Activated naive CD8-positive, alpha-beta T cell (primary cell): Measurements from ENCODE around the gene DCUN1D1.
A peak's percentile ranks its signal among the peaks of the same experiment; 100 is the strongest.

Experiments used
- H3K27ac Mint-ChIP-seq: one replicate; pipeline ENCODE4 v1.8.0; 2021; ENCODE audit warnings: mixed read lengths
- H3K27me3 Mint-ChIP-seq: one replicate; pipeline ENCODE4 v1.8.0; 2021; ENCODE audit warnings: mixed read lengths
- H3K36me3 Mint-ChIP-seq: one replicate; pipeline ENCODE4 v1.8.0; 2021; ENCODE audit warnings: mixed read lengths
- H3K4me1 Mint-ChIP-seq: one replicate; pipeline ENCODE4 v1.8.0; 2021; ENCODE audit warnings: low read depth, mixed read lengths
- H3K4me3 Mint-ChIP-seq: one replicate; pipeline ENCODE4 v1.8.0; 2021; ENCODE audit warnings: mild to moderate bottlenecking, mixed read lengths
- H3K9me3 Mint-ChIP-seq: one replicate; pipeline ENCODE4 v1.8.0; 2021; ENCODE audit warnings: low read depth, mixed read lengths

The DCUN1D1 gene

GRCh38 chr3:182986021-182986420, 5.7 kb upstream of the DCUN1D1 start:
- Mint-ChIP-seq H3K27ac (no peak overlapping the region), H3K4me3 (no peak overlapping the region), H3K9me3 (no peaks in the 10 kb centered on the region), H3K27me3 (no peaks in the 10 kb centered on the region), H3K36me3 (no peaks in the 10 kb centered on the region), H3K4me1 (peaks cover 5% of the 10 kb centered on the region)

GRCh38 chr3:182983876-182984275, 3.5 kb upstream of the DCUN1D1 start:
- Mint-ChIP-seq H3K36me3 (no peaks in the 10 kb centered on the region), H3K27me3 (no peaks in the 10 kb centered on the region), H3K27ac (no peak overlapping the region)

GRCh38 chr3:182981038-182981380, 671 bp upstream of the DCUN1D1 start:
- Mint-ChIP-seq H3K27me3 (no peaks in the 10 kb centered on the region), H3K9me3 (no peaks in the 10 kb centered on the region), H3K4me3 (peak overlapping the region; percentile 82), H3K36me3 (no peaks in the 10 kb centered on the region), H3K4me1 (peaks cover 31% of the 10 kb centered on the region), H3K27ac (peak overlapping the region; percentile 87)

More at GRCh38 chr3:182983876-182984275, 3.5 kb upstream of the DCUN1D1 start:
- Mint-ChIP-seq H3K9me3 (no peaks in the 10 kb centered on the region), H3K4me3 (no peak overlapping the region), H3K4me1 (peaks cover 12% of the 10 kb centered on the region)

DNA sequence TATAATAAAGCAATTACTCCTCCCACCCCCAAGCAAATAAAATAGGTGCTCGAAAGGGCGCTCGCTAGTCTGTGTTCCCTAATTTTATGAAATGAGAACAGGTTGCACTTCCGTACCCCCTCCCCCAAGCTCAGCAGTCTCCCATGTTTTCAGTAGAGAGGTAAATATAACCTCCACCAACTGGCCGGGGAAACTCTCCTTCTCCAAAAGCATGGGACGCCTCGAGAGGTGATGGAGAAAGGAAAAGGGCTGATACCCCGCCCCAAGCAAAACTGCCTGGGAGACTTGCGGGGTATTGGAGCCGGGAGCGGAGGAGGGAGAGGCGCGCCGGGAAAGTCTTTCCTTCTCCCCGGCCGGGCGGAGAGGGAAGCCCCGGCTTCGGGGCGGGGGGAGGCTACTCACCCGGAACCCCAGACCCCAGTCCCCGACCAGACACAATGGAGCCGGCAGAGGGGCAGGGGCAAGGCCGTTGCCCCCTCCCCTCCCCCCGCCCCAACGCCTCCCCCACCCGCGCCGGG, 605 bp downstream of the DCUN1D1 start:
- H3K36me3 Mint-ChIP-seq, result no peaks in the 10 kb centered on the region
- H3K4me3 Mint-ChIP-seq, result peak overlapping the region; percentile 91
- H3K4me1 Mint-ChIP-seq, result peaks cover 35% of the 10 kb centered on the region
- no peaks in the 10 kb centered on the region for H3K27me3 Mint-ChIP-seq
- H3K9me3 Mint-ChIP-seq, result no peaks in the 10 kb centered on the region
- H3K27ac Mint-ChIP-seq, result peak overlapping the region; percentile 87

- Mint-ChIP-seq H3K9me3 (no peaks in the 10 kb centered on the region), H3K4me1 (peaks cover 35% of the 10 kb centered on the region), H3K36me3 (no peaks in the 10 kb centered on the region), H3K4me3 (peak overlapping the region; percentile 91), H3K27me3 (no peaks in the 10 kb centered on the region), H3K27ac (peak overlapping the region; percentile 87)
These were observed 1.1 kb downstream of the DCUN1D1 start for GRCh38 chr3:182979103-182979673.

DNA sequence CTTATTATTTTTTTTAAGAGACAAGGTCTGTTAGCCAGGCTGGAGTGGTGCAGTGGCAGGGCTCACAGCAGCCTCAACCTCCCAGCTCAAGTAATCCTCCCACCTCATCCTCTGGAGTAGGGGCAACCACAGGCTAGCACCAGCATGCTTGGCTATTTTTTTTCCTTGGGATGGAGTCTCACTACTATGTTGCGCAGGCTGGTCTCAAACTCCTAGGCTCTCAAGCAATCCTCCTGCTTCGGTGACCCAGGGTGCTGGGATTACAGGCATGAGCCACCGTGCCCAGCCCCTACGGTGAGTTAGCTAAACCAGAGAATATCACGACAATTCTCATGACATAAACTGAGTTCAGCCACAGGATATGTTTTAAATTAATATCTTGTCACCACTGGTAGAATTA, 2.0 kb downstream of the DCUN1D1 start:
- Mint-ChIP-seq H3K27ac (no peak overlapping the region), H3K36me3 (no peaks in the 10 kb centered on the region), H3K4me3 (peak overlapping the region; percentile 91), H3K9me3 (no peaks in the 10 kb centered on the region), H3K4me1 (peaks cover 35% of the 10 kb centered on the region), H3K27me3 (no peaks in the 10 kb centered on the region)

GRCh38 chr3:182973047-182973446, 7.3 kb downstream of the DCUN1D1 start:
- peaks cover 49% of the 10 kb centered on the region for H3K4me1 Mint-ChIP-seq
- no peaks in the 10 kb centered on the region for H3K27me3 Mint-ChIP-seq
- no peaks in the 10 kb centered on the region for H3K36me3 Mint-ChIP-seq

GRCh38 chr3:182972387-182972786, 8.0 kb downstream of the DCUN1D1 start:
- peaks cover 53% of the 10 kb centered on the region for H3K4me1 Mint-ChIP-seq

More at GRCh38 chr3:182973047-182973446, 7.3 kb downstream of the DCUN1D1 start:
- Mint-ChIP-seq H3K9me3 (no peaks in the 10 kb centered on the region), H3K4me3 (no peak overlapping the region), H3K27ac (no peak overlapping the region)

DNA sequence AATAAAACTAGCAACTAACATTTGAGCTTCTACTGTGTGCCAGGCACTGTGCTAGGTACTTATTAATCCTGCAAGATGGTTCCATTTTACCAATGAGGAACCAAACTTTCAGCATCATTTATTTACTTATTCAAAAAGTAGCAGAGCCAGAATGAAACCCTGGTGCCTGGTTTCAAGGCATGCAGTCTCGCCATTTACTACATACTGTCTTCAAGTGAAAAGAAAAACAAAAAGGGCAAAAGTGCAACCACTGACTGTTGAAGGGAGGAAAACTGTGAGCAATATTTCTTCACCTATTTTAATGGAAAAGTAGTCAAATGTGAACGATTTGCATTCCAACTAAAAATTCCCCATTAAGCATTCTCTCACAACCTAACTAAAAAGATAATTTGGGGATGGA, 8.7 kb downstream of the DCUN1D1 start:
- Mint-ChIP-seq H3K9me3 (no peaks in the 10 kb centered on the region), H3K27ac (no peak overlapping the region), H3K27me3 (no peaks in the 10 kb centered on the region), H3K4me3 (no peak overlapping the region), H3K36me3 (no peaks in the 10 kb centered on the region), H3K4me1 (peaks cover 54% of the 10 kb centered on the region)

More at GRCh38 chr3:182972387-182972786, 8.0 kb downstream of the DCUN1D1 start:
- Mint-ChIP-seq H3K27me3 (no peaks in the 10 kb centered on the region), H3K36me3 (no peaks in the 10 kb centered on the region), H3K27ac (no peak overlapping the region), H3K4me3 (no peak overlapping the region), H3K9me3 (no peaks in the 10 kb centered on the region)

- peak overlapping the region; percentile 54 for H3K27ac Mint-ChIP-seq
- H3K4me1 Mint-ChIP-seq, result peaks cover 55% of the 10 kb centered on the region
- no peaks in the 10 kb centered on the region for H3K27me3 Mint-ChIP-seq
- H3K36me3 Mint-ChIP-seq, result no peaks in the 10 kb centered on the region
- H3K4me3 Mint-ChIP-seq, result no peak overlapping the region
- no peaks in the 10 kb centered on the region for H3K9me3 Mint-ChIP-seq
These were observed 9.4 kb downstream of the DCUN1D1 start for GRCh38 chr3:182970811-182971418.

DNA sequence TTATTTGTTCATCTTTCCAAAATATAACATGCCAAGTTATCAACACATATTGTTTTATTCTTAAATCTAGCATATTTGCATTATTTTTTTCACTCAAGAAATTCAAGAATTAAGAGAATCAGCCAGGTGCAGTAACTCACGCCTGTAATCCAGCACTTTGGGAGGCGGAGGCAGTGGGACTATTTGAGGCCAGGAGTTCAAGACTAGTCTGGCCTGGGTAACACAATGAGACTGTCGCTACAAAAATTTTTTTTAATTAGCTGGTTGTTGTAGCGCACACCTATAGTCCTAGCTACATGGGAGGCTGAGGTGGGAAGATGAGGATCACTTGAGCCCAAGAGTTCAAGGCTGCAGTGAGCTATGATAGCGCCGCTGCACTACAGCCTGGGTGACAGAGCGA, 10.5 kb downstream of the DCUN1D1 start:
- Mint-ChIP-seq H3K4me1 (peaks cover 61% of the 10 kb centered on the region), H3K36me3 (no peaks in the 10 kb centered on the region), H3K4me3 (no peak overlapping the region), H3K9me3 (no peaks in the 10 kb centered on the region), H3K27ac (no peak overlapping the region), H3K27me3 (no peaks in the 10 kb centered on the region)

DNA sequence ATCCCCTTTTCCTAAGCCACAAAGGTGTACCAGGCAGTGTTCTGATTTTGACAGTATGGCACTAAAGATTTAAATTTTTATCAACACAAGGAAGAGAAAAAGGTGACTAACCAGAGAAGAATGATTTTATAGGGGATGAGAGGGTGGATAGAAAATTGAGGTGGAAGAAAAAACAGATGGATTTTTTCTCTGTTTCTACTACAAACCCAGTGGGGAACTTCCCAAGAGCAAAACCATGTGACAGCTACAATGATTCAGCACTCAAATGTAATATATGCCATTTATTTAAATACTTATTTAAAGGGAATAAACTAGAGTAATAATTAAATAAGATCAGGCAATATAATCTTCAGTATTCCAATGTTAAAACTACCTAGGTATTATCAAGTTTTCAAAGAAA, 11.1 kb downstream of the DCUN1D1 start:
- peaks cover 62% of the 10 kb centered on the region for H3K4me1 Mint-ChIP-seq
- no peak overlapping the region for H3K4me3 Mint-ChIP-seq
- no peaks in the 10 kb centered on the region for H3K36me3 Mint-ChIP-seq
- no peaks in the 10 kb centered on the region for H3K9me3 Mint-ChIP-seq
- H3K27ac Mint-ChIP-seq, result peak overlapping the region; percentile 47
- no peaks in the 10 kb centered on the region for H3K27me3 Mint-ChIP-seq

DNA sequence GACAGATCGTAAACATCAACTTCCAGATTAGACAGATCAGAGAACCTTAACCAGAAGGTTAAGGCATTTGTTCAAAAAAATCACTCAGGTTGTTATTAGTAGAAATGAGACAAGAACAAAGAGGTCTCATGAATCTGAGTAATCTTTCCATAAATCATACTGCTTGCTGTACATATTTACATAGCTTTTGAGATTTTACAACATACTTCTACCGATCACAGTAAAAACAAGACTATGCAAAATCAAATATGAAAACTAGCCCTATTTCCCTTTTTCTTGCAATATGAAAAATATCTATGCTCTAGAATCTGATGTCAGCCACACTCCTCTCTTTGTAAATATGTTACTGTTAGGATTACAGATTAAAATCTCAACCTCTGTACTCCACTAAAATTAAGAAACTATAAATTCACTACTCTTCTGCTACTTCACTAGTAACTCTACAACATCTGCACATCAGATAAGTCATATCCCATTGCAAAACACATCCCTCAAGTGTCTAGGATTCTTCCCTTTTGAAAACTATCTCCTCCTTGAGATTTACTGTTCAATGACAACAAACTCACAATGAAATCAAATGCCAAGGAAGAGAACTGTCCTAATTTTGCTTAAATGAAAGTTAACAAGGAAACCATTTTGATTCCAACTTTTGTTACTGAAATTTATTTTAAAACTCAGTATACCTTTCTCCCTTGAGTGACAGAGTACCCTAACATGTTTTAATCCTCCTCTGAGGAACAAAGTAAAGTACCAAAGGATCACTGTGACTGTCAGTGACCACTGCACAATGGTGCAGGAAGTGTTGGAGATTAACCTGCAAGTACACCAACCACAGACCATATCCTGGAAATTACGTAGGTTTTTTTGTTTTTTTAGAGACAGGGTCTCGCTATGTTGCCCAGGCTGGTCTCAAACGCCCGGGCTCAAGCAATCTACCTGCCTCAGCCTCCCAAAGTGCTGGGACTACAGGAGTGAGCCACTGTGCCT, 12.8 kb downstream of the DCUN1D1 start:
- no peaks in the 10 kb centered on the region for H3K27me3 Mint-ChIP-seq
- H3K36me3 Mint-ChIP-seq, result peaks cover 2% of the 10 kb centered on the region
- H3K27ac Mint-ChIP-seq, result peak overlapping the region; percentile 16
- no peaks in the 10 kb centered on the region for H3K9me3 Mint-ChIP-seq
- peaks cover 63% of the 10 kb centered on the region for H3K4me1 Mint-ChIP-seq
- H3K4me3 Mint-ChIP-seq, result peak overlapping the region; percentile 17

DNA sequence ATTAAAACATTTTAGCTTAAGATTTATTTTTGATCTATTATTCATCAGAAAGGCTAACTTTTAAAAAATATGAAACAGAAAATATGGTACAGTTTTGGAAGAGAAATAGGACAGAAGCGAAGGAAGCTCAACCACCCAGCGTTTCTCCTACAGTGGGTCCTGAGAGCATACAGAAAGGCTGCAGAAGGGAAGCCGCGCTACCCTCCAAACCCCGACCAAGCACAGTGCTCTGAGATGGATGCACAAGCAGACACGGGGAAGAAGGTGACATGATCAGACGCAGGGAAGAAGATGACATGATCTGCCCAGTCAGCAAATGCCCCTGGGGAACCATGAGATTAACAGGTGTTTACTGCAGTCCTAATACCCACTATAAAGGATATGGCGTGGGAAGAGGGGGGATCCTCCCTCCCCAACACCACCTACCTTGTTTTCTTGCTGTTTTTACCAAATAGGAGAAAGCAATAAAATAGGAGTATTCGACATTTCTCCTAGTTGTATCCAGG, 14.4 kb downstream of the DCUN1D1 start:
- peaks cover 5% of the 10 kb centered on the region for H3K36me3 Mint-ChIP-seq
- H3K9me3 Mint-ChIP-seq, result no peaks in the 10 kb centered on the region
- H3K27me3 Mint-ChIP-seq, result no peaks in the 10 kb centered on the region
- no peak overlapping the region for H3K4me3 Mint-ChIP-seq
- H3K4me1 Mint-ChIP-seq, result peaks cover 51% of the 10 kb centered on the region
- H3K27ac Mint-ChIP-seq, result peak overlapping the region; percentile 23

DNA sequence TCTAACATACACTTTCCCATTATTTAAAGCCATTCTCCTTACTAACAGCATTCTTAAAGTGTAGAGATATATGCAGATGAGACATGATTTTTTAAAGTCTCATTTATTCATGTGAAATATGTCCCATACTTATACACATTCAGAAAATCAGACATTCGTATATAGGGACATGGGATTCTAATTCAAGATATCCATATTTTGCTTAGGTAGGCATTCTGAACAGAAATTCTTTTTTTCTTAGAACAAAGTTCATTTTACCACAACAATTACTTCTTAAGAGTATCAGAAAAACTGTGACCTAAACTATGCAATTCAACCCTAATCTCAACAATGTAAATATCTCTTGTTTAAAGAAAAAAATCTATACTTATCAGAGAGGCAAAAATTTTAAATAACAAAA, 16.2 kb downstream of the DCUN1D1 start:
- H3K4me1 Mint-ChIP-seq, result peaks cover 41% of the 10 kb centered on the region
- H3K4me3 Mint-ChIP-seq, result no peak overlapping the region
- H3K27me3 Mint-ChIP-seq, result no peaks in the 10 kb centered on the region
- no peak overlapping the region for H3K27ac Mint-ChIP-seq
- H3K36me3 Mint-ChIP-seq, result peaks cover 5% of the 10 kb centered on the region
- no peaks in the 10 kb centered on the region for H3K9me3 Mint-ChIP-seq
